Vagina (tissue), 2 donors: ENCODE results near the gene DNASE1L3. TPM values are rescaled to one million over a fixed set of nuclear protein-coding genes. Genes with fewer than 3 reads are reported as not detected.

Experiments used
- DNase-seq, 2 donors: peaks; one replicate each; pipeline ENCODE4 v3.0.0-alpha.2; 2017; ENCODE audit errors: extremely low spot score in 2 of 2
- H3K27ac ChIP-seq: fragments of 200-600 bp; sonication (generic); one replicate; pipeline ENCODE4 v1.5.1; 2019
- H3K27me3 ChIP-seq: fragments of 200-600 bp; sonication (generic); one replicate; pipeline ENCODE4 v1.5.1; 2019
- H3K36me3 ChIP-seq, 2 donors: fragments of 200-600 bp; sonication (generic); one replicate each; pipeline ENCODE4 v1.5.1; 2017 to 2019
- H3K4me1 ChIP-seq: fragments of 200-600 bp; sonication (generic); one replicate; pipeline ENCODE4 v1.5.1; 2019
- H3K4me3 ChIP-seq, 2 donors: fragments of 200-600 bp; sonication (generic); 1 replicate in 1 of 2; 2 replicates in 1 of 2; pipeline ENCODE4 v1.5.1; 2016 to 2019
- H3K9me3 ChIP-seq: fragments of 200-600 bp; sonication (generic); one replicate; pipeline ENCODE4 v1.5.1; 2019
- CTCF ChIP-seq, 3 experiments: fragments of 450-650 bp in 2 of 3; fragments of 200-600 bp in 1 of 3; sonication (generic) in 1 of 3; IDR thresholded peaks; one replicate each; pipeline ENCODE4 v1.5.1; 2017 to 2019; ENCODE audit warnings: antibody characterized with exemption in 3 of 3, mild to moderate bottlenecking in 2 of 3, moderate library complexity in 2 of 3
- POLR2A ChIP-seq, 2 donors: fragments of 450-650 bp; IDR thresholded peaks; one replicate each; pipeline ENCODE4 v1.6.1; 2017; ENCODE audit warnings: antibody characterized with exemption in 2 of 2, mild to moderate bottlenecking in 2 of 2, moderate library complexity in 2 of 2
- POLR2AphosphoS5 ChIP-seq, 2 donors: sonication (generic); formaldehyde crosslinking; IDR thresholded peaks; one replicate each; pipeline ENCODE4 v1.9.0; 2017; ENCODE audit warnings: antibody characterized with exemption in 2 of 2, mild to moderate bottlenecking in 2 of 2, low read depth in 1 of 2; ENCODE audit not compliant: insufficient read depth in 1 of 2
- intact Hi-C: fragments of 100-400 bp; cut with DNase I; formaldehyde crosslinking; loops from one replicate; pipeline ENCODE4 v1.15.1; 2023
- total RNA-seq: library from RNA; depleted of rRNA; stranded (reverse); fragments of >200 nt; gene quantifications from one replicate; pipeline ENCODE4 v1.2.3, GENCODE V29; 2016

Gene DNASE1L3
- total RNA-seq, 1 donor from 2014 or later: 13.3 TPM

- peaks cover 0 to 69% of the 10 kb centered on the region in 2 donors for H3K36me3 ChIP-seq
- intact Hi-C loops: no loop called here
- TF ChIP-seq POLR2A (IDR thresholded peaks at IDR 0.05) (no peak), POLR2AphosphoS5 (IDR thresholded peaks at IDR 0.05; ENCODE audit: insufficient read depth in 1 of 2, low read depth in 1 of 2) (no peak), CTCF (IDR thresholded peaks at IDR 0.05) (no peak)
- H3K27ac ChIP-seq: no peak overlapping the region
- DNase-seq: no peak
- no peak overlapping the region for H3K4me3 ChIP-seq
- no peaks in the 10 kb centered on the region for H3K27me3 ChIP-seq
- H3K9me3 ChIP-seq: no peaks in the 10 kb centered on the region
- H3K4me1 ChIP-seq: no peaks in the 10 kb centered on the region
These were observed 59.1 kb downstream of the DNASE1L3 start for GRCh38 chr3:58151637-58152036.

- Histone ChIP-seq H3K27ac (no peak overlapping the region), H3K4me1 (no peaks in the 10 kb centered on the region), H3K27me3 (no peaks in the 10 kb centered on the region), H3K36me3 (peaks cover 0 to 67% of the 10 kb centered on the region in 2 donors), H3K4me3 (no peak overlapping the region), H3K9me3 (no peaks in the 10 kb centered on the region)
- intact Hi-C loops: no loop called here
- TF ChIP-seq POLR2AphosphoS5 (IDR thresholded peaks at IDR 0.05; ENCODE audit: insufficient read depth in 1 of 2, low read depth in 1 of 2) (no peak), CTCF (IDR thresholded peaks at IDR 0.05) (no peak), POLR2A (IDR thresholded peaks at IDR 0.05) (no peak)
- no peak for DNase-seq
These were observed 60.0 kb downstream of the DNASE1L3 start for GRCh38 chr3:58150810-58151199.

GRCh38 chr3:58150130-58150809 lies 60.5 kb downstream of the DNASE1L3 start:
- Histone ChIP-seq H3K36me3 (peaks cover 0 to 64% of the 10 kb centered on the region in 2 donors), H3K27me3 (no peaks in the 10 kb centered on the region), H3K27ac (no peak overlapping the region), H3K4me3 (no peak overlapping the region), H3K4me1 (no peaks in the 10 kb centered on the region), H3K9me3 (no peaks in the 10 kb centered on the region)
- no peak for DNase-seq
- TF ChIP-seq POLR2A (IDR thresholded peaks at IDR 0.05): no peak
- intact Hi-C loops: no loop called here

- H3K27me3 ChIP-seq: no peaks in the 10 kb centered on the region
- no peak for TF ChIP-seq CTCF (IDR thresholded peaks at IDR 0.05)
- TF ChIP-seq POLR2AphosphoS5 (IDR thresholded peaks at IDR 0.05; ENCODE audit: insufficient read depth in 1 of 2, low read depth in 1 of 2): no peak
- TF ChIP-seq POLR2A (IDR thresholded peaks at IDR 0.05): no peak
- H3K4me3 ChIP-seq: no peak overlapping the region
- peaks cover 0 to 58% of the 10 kb centered on the region in 2 donors for H3K36me3 ChIP-seq
- no peaks in the 10 kb centered on the region for H3K9me3 ChIP-seq
- no peak for DNase-seq
- no peaks in the 10 kb centered on the region for H3K4me1 ChIP-seq
- intact Hi-C loops: no loop called here
- H3K27ac ChIP-seq: no peak overlapping the region
These were observed 62.7 kb downstream of the DNASE1L3 start for GRCh38 chr3:58148049-58148448.

GRCh38 chr3:58144478-58145325 lies 66.1 kb downstream of the DNASE1L3 start:
- intact Hi-C loops: no loop called here
- peaks cover 0 to 61% of the 10 kb centered on the region in 2 donors for H3K36me3 ChIP-seq
- no peak for DNase-seq
- H3K9me3 ChIP-seq: no peaks in the 10 kb centered on the region
- TF ChIP-seq POLR2A (IDR thresholded peaks at IDR 0.05): no peak
- no peak for TF ChIP-seq POLR2AphosphoS5 (IDR thresholded peaks at IDR 0.05; ENCODE audit: insufficient read depth in 1 of 2, low read depth in 1 of 2)
- no peak for TF ChIP-seq CTCF (IDR thresholded peaks at IDR 0.05)
- H3K4me3 ChIP-seq: no peak overlapping the region
- no peaks in the 10 kb centered on the region for H3K4me1 ChIP-seq
- no peaks in the 10 kb centered on the region for H3K27me3 ChIP-seq
- H3K27ac ChIP-seq: no peak overlapping the region
